Measurements from ENCODE around the gene SUPV3L1. TPM values are rescaled to one million over a fixed set of nuclear protein-coding genes. Genes with fewer than 3 reads are reported as not detected.

The SUPV3L1 gene
- polyA plus RNA-seq, 1 donor from 2014 or later = 33.3 TPM

DNA sequence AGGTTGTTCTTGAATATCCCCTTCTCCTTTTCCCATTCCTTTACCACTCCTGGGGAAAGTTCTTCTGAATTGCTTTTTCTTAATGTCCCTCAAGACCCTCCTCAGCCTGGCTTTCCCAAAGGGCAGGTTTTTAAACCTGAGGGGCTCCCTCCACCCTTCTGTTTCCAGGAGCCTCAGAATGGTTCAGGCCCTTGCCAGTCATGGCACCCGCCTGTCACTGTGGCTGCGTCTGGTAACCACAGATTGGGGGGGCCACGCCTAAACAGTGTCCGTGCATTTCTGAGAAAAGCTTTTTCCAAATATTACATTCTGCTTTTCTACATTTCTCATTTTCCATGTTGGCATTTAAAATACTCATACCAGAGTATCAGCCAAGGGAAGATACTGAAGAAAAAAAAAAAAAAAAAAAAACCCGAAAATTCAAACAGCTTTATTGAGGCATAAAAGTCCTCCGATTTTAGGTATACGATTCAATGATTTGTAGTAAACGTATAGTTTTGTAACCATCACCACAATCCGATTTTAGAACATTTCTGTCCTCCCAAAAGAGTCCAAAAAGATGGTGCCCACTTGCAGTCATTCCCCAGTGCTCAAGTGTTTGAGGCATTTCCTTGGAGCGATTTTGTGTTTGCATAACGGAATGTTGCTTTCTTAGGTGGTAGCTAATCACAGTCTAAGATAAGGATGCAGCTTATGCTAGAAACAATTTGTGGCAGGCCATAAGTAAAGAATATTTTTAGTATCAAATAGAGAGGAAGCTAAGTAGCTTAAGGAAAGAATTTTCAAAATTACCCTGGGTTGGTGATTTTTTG lies 62.2 kb downstream of the SUPV3L1 start:
- Histone ChIP-seq H3K79me2 (replicated peaks; ENCODE audit: insufficient read depth, low read length) (no peaks in the 10 kb centered on the region), H3K27me3 (ENCODE audit: insufficient read depth, low read depth, low read length) (no peaks in the 10 kb centered on the region), H3K36me3 (ENCODE audit: insufficient read depth, low read length) (no peaks in the 10 kb centered on the region), H3K9me3 (ENCODE audit: low read length) (no peaks in the 10 kb centered on the region), H3K9me2 (ENCODE audit: insufficient read depth, low read length) (no peaks in the 10 kb centered on the region), H3K27ac (ENCODE audit: low read length) (no peak overlapping the region), H3K4me2 (ENCODE audit: low read length) (no peak overlapping the region), H2AFZ (ENCODE audit: low read depth, low read length) (no peak overlapping the region), H3K9ac (ENCODE audit: low read length) (no peak overlapping the region), H4K20me1 (ENCODE audit: insufficient read depth) (no peaks in the 10 kb centered on the region), H3K4me3 (ENCODE audit: low read length) (no peak overlapping the region), H3F3A (ENCODE audit: insufficient read depth, low read length, poor library complexity, severe bottlenecking) (no peaks in the 10 kb centered on the region)
- TF ChIP-seq REST (IDR thresholded peaks at IDR 0.05; ENCODE audit: borderline replicate concordance) = no peak
- TF ChIP-seq, protein P1, sequence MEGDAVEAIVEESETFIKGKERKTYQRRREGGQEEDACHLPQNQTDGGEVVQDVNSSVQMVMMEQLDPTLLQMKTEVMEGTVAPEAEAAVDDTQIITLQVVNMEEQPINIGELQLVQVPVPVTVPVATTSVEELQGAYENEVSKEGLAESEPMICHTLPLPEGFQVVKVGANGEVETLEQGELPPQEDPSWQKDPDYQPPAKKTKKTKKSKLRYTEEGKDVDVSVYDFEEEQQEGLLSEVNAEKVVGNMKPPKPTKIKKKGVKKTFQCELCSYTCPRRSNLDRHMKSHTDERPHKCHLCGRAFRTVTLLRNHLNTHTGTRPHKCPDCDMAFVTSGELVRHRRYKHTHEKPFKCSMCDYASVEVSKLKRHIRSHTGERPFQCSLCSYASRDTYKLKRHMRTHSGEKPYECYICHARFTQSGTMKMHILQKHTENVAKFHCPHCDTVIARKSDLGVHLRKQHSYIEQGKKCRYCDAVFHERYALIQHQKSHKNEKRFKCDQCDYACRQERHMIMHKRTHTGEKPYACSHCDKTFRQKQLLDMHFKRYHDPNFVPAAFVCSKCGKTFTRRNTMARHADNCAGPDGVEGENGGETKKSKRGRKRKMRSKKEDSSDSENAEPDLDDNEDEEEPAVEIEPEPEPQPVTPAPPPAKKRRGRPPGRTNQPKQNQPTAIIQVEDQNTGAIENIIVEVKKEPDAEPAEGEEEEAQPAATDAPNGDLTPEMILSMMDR (IDR thresholded peaks at IDR 0.05; ENCODE audit: poor library complexity, severe bottlenecking) = no peak
- TF ChIP-seq POLR2AphosphoS5 (IDR thresholded peaks at IDR 0.05) = no peak
- TF ChIP-seq MXI1 (conservative IDR thresholded peaks at IDR 0.05; ENCODE audit: poor library complexity, severe bottlenecking) = no peak
- no peak for TF ChIP-seq SMC3 (conservative IDR thresholded peaks at IDR 0.05; ENCODE audit: poor library complexity)
- TF ChIP-seq EZH2 (IDR thresholded peaks at IDR 0.05; ENCODE audit: borderline replicate concordance, insufficient read depth, low read length, poor library complexity, severe bottlenecking) = no peak

DNA sequence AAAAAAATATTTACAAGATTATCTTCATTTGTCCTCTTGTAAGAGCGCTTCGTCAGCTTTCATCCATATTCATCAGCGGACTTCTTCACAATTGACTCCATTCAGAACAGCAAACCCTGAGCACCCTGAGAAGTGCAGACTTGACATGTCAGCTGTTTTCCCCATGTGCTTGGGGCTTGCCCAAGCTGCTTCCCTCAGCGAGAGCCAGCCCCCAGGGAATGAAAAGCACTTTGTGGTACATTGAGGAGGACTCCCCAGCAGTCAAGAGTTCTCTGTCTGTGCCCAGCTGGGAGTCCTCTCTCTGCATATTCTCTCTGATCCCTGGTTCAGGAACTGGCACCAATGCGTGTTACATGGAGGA lies 62.8 kb downstream of the SUPV3L1 start:
- H3K9ac ChIP-seq (ENCODE audit: low read length) = no peak overlapping the region
- H3K36me3 ChIP-seq (ENCODE audit: insufficient read depth, low read length) = no peaks in the 10 kb centered on the region
- no peak overlapping the region for H3K4me2 ChIP-seq (ENCODE audit: low read length)
- no peak overlapping the region for H3K27ac ChIP-seq (ENCODE audit: low read length)
- H3K27me3 ChIP-seq (ENCODE audit: insufficient read depth, low read depth, low read length) = no peaks in the 10 kb centered on the region
- H3K9me2 ChIP-seq (ENCODE audit: insufficient read depth, low read length) = no peaks in the 10 kb centered on the region
- TF ChIP-seq POLR2AphosphoS5 (IDR thresholded peaks at IDR 0.05) (no peak), TAF1 (IDR thresholded peaks at IDR 0.05; ENCODE audit: low read depth) (no peak), EZH2 (IDR thresholded peaks at IDR 0.05; ENCODE audit: borderline replicate concordance, insufficient read depth, low read length, poor library complexity, severe bottlenecking) (no peak), EP300 (conservative IDR thresholded peaks at IDR 0.05; ENCODE audit: poor library complexity, severe bottlenecking) (no peak), SMC3 (conservative IDR thresholded peaks at IDR 0.05; ENCODE audit: poor library complexity) (no peak), MXI1 (conservative IDR thresholded peaks at IDR 0.05; ENCODE audit: poor library complexity, severe bottlenecking) (no peak), REST (IDR thresholded peaks at IDR 0.05; ENCODE audit: borderline replicate concordance) (no peak), RAD21 (conservative IDR thresholded peaks at IDR 0.05) (no peak)
- TF ChIP-seq, protein P1 (IDR thresholded peaks at IDR 0.05; ENCODE audit: poor library complexity, severe bottlenecking) = no peak
- H3F3A ChIP-seq (ENCODE audit: insufficient read depth, low read length, poor library complexity, severe bottlenecking) = no peaks in the 10 kb centered on the region
- no peaks in the 10 kb centered on the region for H3K9me3 ChIP-seq (ENCODE audit: low read length)
- H3K4me3 ChIP-seq (ENCODE audit: low read length) = no peak overlapping the region
- no peaks in the 10 kb centered on the region for H3K79me2 ChIP-seq (replicated peaks; ENCODE audit: insufficient read depth, low read length)
- no peaks in the 10 kb centered on the region for H4K20me1 ChIP-seq (ENCODE audit: insufficient read depth)
- no peak overlapping the region for H2AFZ ChIP-seq (ENCODE audit: low read depth, low read length)
